ENCODE measurements around the gene FARP1.

- TF ChIP-seq CTCF (IDR thresholded peaks at IDR 0.05) = no peak
- no peak for TF ChIP-seq POLR2A (IDR thresholded peaks at IDR 0.05)
Measured at GRCh38 chr13:98411013-98411412, 268.1 kb downstream of the FARP1 start.
